H9 (cell line): ENCODE measurements around the gene ATP8B4. TPM values are rescaled to one million over a fixed set of nuclear protein-coding genes. Genes with fewer than 3 reads are reported as not detected.

ENCODE experiments used
- DNase-seq: peaks from one replicate; pipeline ENCODE4 v3.0.0-alpha.2; 2017
- H2AFZ ChIP-seq: one replicate; pipeline ENCODE4 v1.6.1; 2013; ENCODE audit warnings: mild to moderate bottlenecking, low read length, control low read depth, moderate library complexity
- H2AK5ac ChIP-seq: 2 replicates; pipeline ENCODE4 v1.6.1; 2013; ENCODE audit warnings: low read length, control low read depth, mixed read lengths; ENCODE audit not compliant: insufficient read length
- H2BK120ac ChIP-seq: one replicate; pipeline ENCODE4 v1.6.1; 2013; ENCODE audit warnings: low read depth, mild to moderate bottlenecking, low read length, control low read depth, inconsistent platforms; ENCODE audit not compliant: poor library complexity, severe bottlenecking
- H2BK12ac ChIP-seq: 2 replicates; pipeline ENCODE4 v1.6.1; 2013; ENCODE audit warnings: low read length, control low read depth, mixed read lengths, low read depth; ENCODE audit not compliant: insufficient read length
- H2BK15ac ChIP-seq: 2 replicates; pipeline ENCODE4 v1.6.1; 2013; ENCODE audit warnings: low read depth, low read length, control low read depth
- H2BK20ac ChIP-seq: one replicate; pipeline ENCODE4 v1.6.1; 2013; ENCODE audit warnings: low read depth, mild to moderate bottlenecking, low read length, control low read depth, inconsistent platforms; ENCODE audit not compliant: poor library complexity, severe bottlenecking
- H2BK5ac ChIP-seq: 2 replicates; pipeline ENCODE4 v1.6.1; 2013; ENCODE audit warnings: low read length, control low read depth, mixed read lengths; ENCODE audit not compliant: insufficient read length
- H3K14ac ChIP-seq: 2 replicates; pipeline ENCODE4 v1.6.1; 2013; ENCODE audit warnings: low read length, control low read depth; ENCODE audit not compliant: insufficient read depth
- H3K18ac ChIP-seq: 2 replicates; pipeline ENCODE4 v1.6.1; 2013; ENCODE audit warnings: low read depth, mild to moderate bottlenecking, mixed read lengths, low read length, control low read depth; ENCODE audit not compliant: insufficient read length
- H3K23ac ChIP-seq: 2 replicates; pipeline ENCODE4 v1.6.1; 2013; ENCODE audit warnings: low read length, control low read depth, mixed read lengths, low read depth; ENCODE audit not compliant: insufficient read length
- H3K23me2 ChIP-seq: 2 replicates; pipeline ENCODE4 v1.6.1; 2013; ENCODE audit warnings: low read depth, mild to moderate bottlenecking, mixed read lengths, low read length, control low read depth; ENCODE audit not compliant: insufficient read length, poor library complexity, severe bottlenecking
- H3K27ac ChIP-seq: 2 replicates; pipeline ENCODE4 v1.5.1; 2013; ENCODE audit warnings: low read length, control low read depth, mixed read lengths, low read depth; ENCODE audit not compliant: insufficient read length
- H3K27me3 ChIP-seq: 2 replicates; pipeline ENCODE4 v1.6.1; 2013; ENCODE audit warnings: low read length, control low read depth, inconsistent platforms; ENCODE audit not compliant: insufficient read depth
- H3K4ac ChIP-seq: 2 replicates; pipeline ENCODE4 v1.6.1; 2013; ENCODE audit warnings: low read depth, mild to moderate bottlenecking, control low read depth, inconsistent platforms, low read length, moderate library complexity
- H3K4me1 ChIP-seq: 2 replicates; pipeline ENCODE4 v1.6.1; 2013; ENCODE audit warnings: low read length, control low read depth, inconsistent platforms; ENCODE audit not compliant: insufficient read depth
- H3K4me2 ChIP-seq: 2 replicates; pipeline ENCODE4 v1.6.1; 2013; ENCODE audit warnings: low read length, control low read depth, mixed read lengths; ENCODE audit not compliant: insufficient read length, insufficient read depth
- H3K56ac ChIP-seq: 2 replicates; pipeline ENCODE4 v1.6.1; 2013; ENCODE audit warnings: low read depth, mild to moderate bottlenecking, mixed read lengths, low read length, control low read depth; ENCODE audit not compliant: insufficient read length
- H3K79me1 ChIP-seq: 2 replicates; pipeline ENCODE4 v1.6.1; 2013; ENCODE audit warnings: low read depth, mild to moderate bottlenecking, moderate library complexity, low read length, control low read depth, inconsistent platforms; ENCODE audit not compliant: insufficient read depth, poor library complexity, severe bottlenecking
- H3K79me2 ChIP-seq: 2 replicates; pipeline ENCODE4 v1.6.1; 2013; ENCODE audit warnings: low read length, control low read depth, inconsistent platforms; ENCODE audit not compliant: insufficient read depth
- H3K9ac ChIP-seq: 2 replicates; pipeline ENCODE4 v1.6.1; 2013; ENCODE audit warnings: low read length, control low read depth, mixed read lengths; ENCODE audit not compliant: insufficient read length; ENCODE audit errors: extremely low read depth
- H3K9me3 ChIP-seq: one replicate; pipeline ENCODE4 v1.6.1; 2013; ENCODE audit warnings: low read depth, low read length, inconsistent platforms; ENCODE audit not compliant: control insufficient read depth
- H3T11ph ChIP-seq: one replicate; pipeline ENCODE4 v1.6.1; 2013; ENCODE audit warnings: mild to moderate bottlenecking, low read length, control low read depth, inconsistent platforms
- H4K20me1 ChIP-seq: one replicate; pipeline ENCODE4 v1.6.1; 2013; ENCODE audit not compliant: control insufficient read depth, insufficient read length, insufficient read depth
- H4K5ac ChIP-seq: 2 replicates; pipeline ENCODE4 v1.6.1; 2013; ENCODE audit warnings: low read depth, mild to moderate bottlenecking, mixed read lengths, low read length, control low read depth; ENCODE audit not compliant: insufficient read length
- H4K8ac ChIP-seq: replicated peaks from 2 replicates; pipeline ENCODE4 v1.6.1; 2013; ENCODE audit warnings: low read length, control low read depth, mixed read lengths, low read depth; ENCODE audit not compliant: insufficient read length
- H4K91ac ChIP-seq: 2 replicates; pipeline ENCODE4 v1.6.1; 2013; ENCODE audit warnings: low read depth, mild to moderate bottlenecking, moderate library complexity, mixed read lengths, low read length, control low read depth; ENCODE audit not compliant: insufficient read length
- H3K27ac Mint-ChIP-seq, 3 experiments: 2 replicates in 2 of 3; 3 replicates in 1 of 3; pipeline ENCODE4 v1.8.0; 2020 to 2021; ENCODE audit warnings: mixed read lengths in 3 of 3, mild to moderate bottlenecking in 1 of 3, moderate library complexity in 1 of 3
- H3K27me3 Mint-ChIP-seq: 2 replicates; pipeline ENCODE4 v1.8.0; 2021; ENCODE audit warnings: low read depth, mild to moderate bottlenecking, moderate library complexity, mixed read lengths
- H3K36me3 Mint-ChIP-seq, 3 experiments: 2 replicates in 2 of 3; 3 replicates in 1 of 3; pipeline ENCODE4 v1.8.0; 2020 to 2021; ENCODE audit warnings: low read depth in 3 of 3, mixed read lengths in 3 of 3; ENCODE audit not compliant: insufficient read depth in 1 of 3
- H3K4me1 Mint-ChIP-seq, 2 experiments: 2 replicates each; pipeline ENCODE4 v1.8.0; 2020; ENCODE audit warnings: mixed read lengths in 2 of 2
- H3K4me3 Mint-ChIP-seq, 2 experiments: 2 replicates in 1 of 2; 3 replicates in 1 of 2; pipeline ENCODE4 v1.8.0; 2020 to 2021; ENCODE audit warnings: mild to moderate bottlenecking in 2 of 2, mixed read lengths in 2 of 2, moderate library complexity in 1 of 2
- H3K9me3 Mint-ChIP-seq, 2 experiments: 2 replicates in 1 of 2; 3 replicates in 1 of 2; pipeline ENCODE4 v1.8.0; 2020; ENCODE audit warnings: mild to moderate bottlenecking in 2 of 2, mixed read lengths in 2 of 2, moderate library complexity in 1 of 2
- WGBS: extraction: QIAGEN DNeasy Blood & Tissue Kit; methylation state at CpG from one replicate; pipeline ENCODE4 v1.1.7; 2013; ENCODE audit warnings: missing lambda C conversion rate, low lambda C conversion rate, mixed read lengths; ENCODE audit not compliant: insufficient read length; ENCODE audit errors: extremely low coverage; 5-methylcytosine and 5-hydroxymethylcytosine counted together
- total RNA-seq: library from RNA; stranded (reverse); gene quantifications from 2 replicates; pipeline ENCODE4 v1.2.1, GENCODE V29; 2021
- TF ChIP-seq, protein P1 (sequence below): fragments of 200-600 bp; sonication (generic); conservative IDR thresholded peaks from 3 replicates; pipeline ENCODE4 v1.8.0; 2021; ENCODE audit warnings: antibody characterized with exemption, mild to moderate bottlenecking

Gene ATP8B4
- total RNA-seq, 1 experiment from 2014 or later = 0.52 TPM

DNA sequence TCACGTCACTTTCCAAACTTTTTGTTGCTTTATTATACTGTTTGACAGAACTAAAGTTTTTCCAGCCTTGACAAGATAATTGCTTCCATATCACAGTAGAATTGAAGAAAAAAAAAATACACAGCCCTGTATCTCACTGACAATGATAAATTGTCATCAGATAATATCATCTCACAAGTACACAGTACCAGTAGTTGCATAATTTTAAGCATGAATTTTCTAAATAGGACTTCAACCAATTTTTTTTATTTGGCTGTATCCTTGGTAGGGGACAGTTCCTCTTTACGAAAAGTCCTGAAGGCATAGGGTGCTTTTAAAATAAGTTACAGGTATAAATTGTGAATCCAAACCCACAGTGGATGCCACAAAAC is 230.7 kb downstream of the ATP8B4 start:
- no peak overlapping the region for H3K4me2 ChIP-seq
- no peak overlapping the region for H2BK5ac ChIP-seq
- H2AK5ac ChIP-seq = no peak overlapping the region
- H2BK15ac ChIP-seq = no peak overlapping the region
- no peak overlapping the region for H2BK20ac ChIP-seq
- no peaks in the 10 kb centered on the region for H3K79me2 ChIP-seq
- TF ChIP-seq, protein P1, sequence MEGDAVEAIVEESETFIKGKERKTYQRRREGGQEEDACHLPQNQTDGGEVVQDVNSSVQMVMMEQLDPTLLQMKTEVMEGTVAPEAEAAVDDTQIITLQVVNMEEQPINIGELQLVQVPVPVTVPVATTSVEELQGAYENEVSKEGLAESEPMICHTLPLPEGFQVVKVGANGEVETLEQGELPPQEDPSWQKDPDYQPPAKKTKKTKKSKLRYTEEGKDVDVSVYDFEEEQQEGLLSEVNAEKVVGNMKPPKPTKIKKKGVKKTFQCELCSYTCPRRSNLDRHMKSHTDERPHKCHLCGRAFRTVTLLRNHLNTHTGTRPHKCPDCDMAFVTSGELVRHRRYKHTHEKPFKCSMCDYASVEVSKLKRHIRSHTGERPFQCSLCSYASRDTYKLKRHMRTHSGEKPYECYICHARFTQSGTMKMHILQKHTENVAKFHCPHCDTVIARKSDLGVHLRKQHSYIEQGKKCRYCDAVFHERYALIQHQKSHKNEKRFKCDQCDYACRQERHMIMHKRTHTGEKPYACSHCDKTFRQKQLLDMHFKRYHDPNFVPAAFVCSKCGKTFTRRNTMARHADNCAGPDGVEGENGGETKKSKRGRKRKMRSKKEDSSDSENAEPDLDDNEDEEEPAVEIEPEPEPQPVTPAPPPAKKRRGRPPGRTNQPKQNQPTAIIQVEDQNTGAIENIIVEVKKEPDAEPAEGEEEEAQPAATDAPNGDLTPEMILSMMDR = no peak
- no peaks in the 10 kb centered on the region; a peak in 2 of 5 replicates for H3K9me3 Mint-ChIP-seq
- H3K27ac Mint-ChIP-seq = no peak overlapping the region
- H3K79me1 ChIP-seq = no peaks in the 10 kb centered on the region
- H3K56ac ChIP-seq = no peak overlapping the region
- no peak overlapping the region for H3K14ac ChIP-seq
- H2BK12ac ChIP-seq = no peak overlapping the region
- H3K27me3 Mint-ChIP-seq = no peaks in the 10 kb centered on the region
- no CpG with 5 or more reads among the region's 2 CpGs for WGBS
- H3K4me3 Mint-ChIP-seq = no peak overlapping the region
- H3K23me2 ChIP-seq = no peaks in the 10 kb centered on the region
- no peak overlapping the region for H3K23ac ChIP-seq
- peaks cover 11 to 14% of the 10 kb centered on the region in 2 experiments for H3K4me1 Mint-ChIP-seq
- H4K8ac ChIP-seq = no peak overlapping the region
- H3K27me3 ChIP-seq = no peaks in the 10 kb centered on the region
- peaks cover 2 to 4% (median 3%) of the 10 kb centered on the region in 3 experiments; a peak in 3 of 7 replicates for H3K36me3 Mint-ChIP-seq
- H3K18ac ChIP-seq = no peak overlapping the region
- H3K27ac ChIP-seq = no peak overlapping the region
- H3K9me3 ChIP-seq = no peaks in the 10 kb centered on the region
- no peak overlapping the region for H2AFZ ChIP-seq
- H4K91ac ChIP-seq = no peak overlapping the region
- no peak for DNase-seq
- peaks cover 3% of the 10 kb centered on the region; the same call in 1 of the 2 replicates for H3K4me1 ChIP-seq
- no peak overlapping the region for H3T11ph ChIP-seq
- no peak overlapping the region for H3K9ac ChIP-seq
- no peak overlapping the region for H3K4ac ChIP-seq
- H4K5ac ChIP-seq = no peak overlapping the region
- H4K20me1 ChIP-seq = no peaks in the 10 kb centered on the region
- H2BK120ac ChIP-seq = no peak overlapping the region
